ENCODE data around the gene GRIN3A. TPM values are rescaled to one million over a fixed set of nuclear protein-coding genes. Genes with fewer than 3 reads are reported as not detected.

GRIN3A gene
- total RNA-seq, result under 0.01 TPM in 2 replicates

DNA sequence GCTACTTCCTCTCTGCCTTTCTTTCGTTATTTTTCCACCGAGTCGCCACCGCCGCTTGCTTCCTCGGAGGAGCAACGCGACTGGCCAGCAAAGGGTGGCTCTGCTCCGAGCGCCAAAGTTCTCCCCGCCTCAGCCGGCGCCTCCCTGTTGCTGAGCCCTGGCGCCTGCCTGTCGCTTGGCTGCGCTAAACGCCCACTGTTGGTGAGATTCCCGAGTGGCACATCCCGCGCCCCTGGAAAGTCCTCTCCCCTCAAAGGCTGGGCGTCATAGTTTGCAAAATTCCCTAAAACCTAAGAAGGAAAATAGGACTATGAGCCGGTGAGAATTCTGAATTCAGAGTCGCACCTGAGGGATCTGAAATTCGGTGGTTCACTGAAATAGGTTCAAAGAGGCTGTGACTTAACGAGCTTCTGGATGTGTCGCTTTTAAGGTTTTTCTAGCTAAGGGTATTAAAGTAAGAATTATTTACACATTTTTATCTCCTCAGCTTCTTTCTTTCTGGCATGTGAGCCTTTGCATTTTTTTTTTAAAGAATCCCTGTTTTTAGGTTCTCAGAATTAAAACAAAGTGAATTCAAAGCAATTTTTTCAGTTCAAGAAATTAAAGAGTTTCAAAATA is at the start of gene GRIN3A:
Gene GRIN3A, minus strand, starts transcription at position 82 of the 618 bp plus-strand sequence. CDS start 668 bp downstream, outside the sequence.

GRCh38 chr9:101594796-101595195 is 143.7 kb downstream of the GRIN3A start, which contains the start of gene PPP3R2:
PPP3R2 (minus strand) TSS chr9:101594969; CDS start chr9:101594921, 48 bp downstream.

DNA sequence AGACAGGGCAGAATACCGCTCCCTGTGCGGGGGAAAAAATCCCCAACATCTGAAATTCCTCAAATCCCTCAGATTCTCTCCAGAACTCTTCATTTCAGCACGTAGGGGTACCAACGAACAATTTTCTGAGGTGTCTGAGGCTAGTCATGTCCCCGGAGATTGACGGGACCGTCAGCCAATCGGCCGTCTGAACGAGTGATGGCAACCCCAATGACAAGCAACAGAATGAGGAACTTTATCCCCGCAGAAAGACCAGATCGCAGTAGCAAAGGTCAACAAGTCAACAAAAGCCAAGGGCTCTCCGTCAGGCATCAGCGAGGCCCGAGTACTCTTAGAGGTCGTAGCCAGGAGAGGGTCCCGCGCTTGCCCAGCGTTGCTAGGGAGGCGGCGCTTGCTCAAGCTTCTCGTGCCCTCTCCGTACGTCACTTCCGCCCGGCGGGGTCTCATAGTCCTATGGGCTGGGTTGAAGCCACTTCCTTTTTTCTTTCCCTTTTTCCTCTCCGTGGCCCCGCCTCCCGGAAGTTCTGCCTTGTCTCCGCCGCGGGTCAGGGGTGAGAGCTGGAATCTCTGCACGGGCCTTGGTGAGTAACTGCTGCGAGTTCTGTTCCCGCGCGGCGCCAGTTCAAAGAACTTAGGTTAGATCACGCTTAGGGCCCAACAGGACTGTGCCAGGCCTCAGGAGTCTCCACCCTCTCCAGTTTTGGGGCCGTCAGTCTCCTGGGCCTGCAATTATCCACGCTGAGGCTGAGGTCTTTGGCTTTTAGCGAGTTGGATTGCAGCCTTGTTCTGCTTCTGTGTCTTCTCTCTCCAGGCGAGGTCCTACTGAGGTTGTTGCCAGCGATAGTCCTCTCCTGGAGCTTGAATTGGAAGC is 204.9 kb downstream of the GRIN3A start, which contains the start of gene RNF20:
Gene RNF20, plus strand, starts transcription at position 520 of the 871 bp plus-strand sequence. CDS start 1,571 bp downstream, outside the sequence.

Other genes with a start within 250 kb of the GRIN3A start
- 34.7 and 36.6 TPM in 2 replicates for gene RNF20, start 204.8 kb downstream of the GRIN3A start, total RNA-seq
- not detected in 2 replicates for gene PPP3R2, start 143.7 kb downstream of the GRIN3A start, total RNA-seq